ENCODE data around the gene AOPEP.
"Not testable (repeated sequence)": the region's sequence is repeated elsewhere in the genome, so short reads cannot be mapped to it uniquely, and the experiment has no call there.

The AOPEP gene

GRCh38 chr9:94826044-94826443 is 99.5 kb downstream of the AOPEP start:
- no peak for DNase-seq (ENCODE audit: low read depth, low spot score)
- no peak overlapping the region for H3K4me3 ChIP-seq (ENCODE audit: low read length)

- H3K4me3 ChIP-seq (ENCODE audit: low read length) = no peak overlapping the region
Measured at GRCh38 chr9:94826644-94827410, 100.3 kb downstream of the AOPEP start.

GRCh38 chr9:94827584-94828304 is 101.2 kb downstream of the AOPEP start:
- DNase-seq (ENCODE audit: low read depth, low spot score) = no peak
- H3K4me3 ChIP-seq (ENCODE audit: low read length) = no peak overlapping the region

More at GRCh38 chr9:94826644-94827410, 100.3 kb downstream of the AOPEP start:
- DNase-seq (ENCODE audit: low read depth, low spot score) = no peak

GRCh38 chr9:94829380-94830070 is 103.0 kb downstream of the AOPEP start:
- no peak overlapping the region for H3K4me3 ChIP-seq (ENCODE audit: low read length)
- no peak for DNase-seq (ENCODE audit: low read depth, low spot score)

- not testable (repeated sequence) for DNase-seq (ENCODE audit: low read depth, low spot score); H3K4me3 ChIP-seq (ENCODE audit: low read length)
Measured at GRCh38 chr9:94830071-94830604, 103.6 kb downstream of the AOPEP start.

- DNase-seq (ENCODE audit: low read depth, low spot score) = no peak
- no peak overlapping the region for H3K4me3 ChIP-seq (ENCODE audit: low read length)
Measured at GRCh38 chr9:94833802-94834201, 107.3 kb downstream of the AOPEP start.

DNA sequence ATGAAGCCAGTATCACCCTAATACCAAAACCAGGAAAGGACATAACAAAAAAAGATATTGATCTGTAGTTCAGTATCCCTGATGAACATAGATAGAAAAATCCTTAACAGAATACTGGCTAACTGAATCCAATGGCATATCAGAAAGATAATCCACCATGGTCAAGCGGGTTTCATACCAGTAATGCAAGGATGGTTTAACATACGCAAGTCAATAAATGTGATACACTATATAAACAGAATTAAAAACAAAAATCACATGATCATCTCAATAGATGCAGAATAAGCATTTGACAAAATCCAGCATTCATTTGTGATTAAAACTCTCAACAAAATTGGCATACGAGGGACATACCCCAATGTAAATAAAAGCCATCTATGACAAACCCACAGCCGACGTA is 110.9 kb downstream of the AOPEP start:
- H3K4me3 ChIP-seq (ENCODE audit: low read length) = no peak overlapping the region
- no peak for DNase-seq (ENCODE audit: low read depth, low spot score)

DNA sequence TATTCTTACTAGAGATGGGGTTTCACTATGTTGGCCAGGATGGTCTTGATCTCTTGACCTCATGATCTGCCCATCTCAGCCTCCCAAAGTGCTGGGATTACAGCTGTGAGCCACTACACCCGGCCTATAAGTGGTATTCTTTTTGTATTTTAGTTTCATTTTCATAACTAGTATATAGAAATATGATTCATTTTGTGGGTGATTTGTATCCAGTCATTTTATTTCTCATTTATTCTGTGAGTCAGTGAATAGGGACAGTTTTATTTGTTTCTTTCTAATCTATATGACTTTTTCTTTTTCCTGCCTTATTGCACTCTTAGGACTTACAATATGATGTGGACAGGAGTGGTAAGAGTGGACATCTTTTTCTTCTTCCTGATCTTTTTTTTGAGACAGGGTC is 112.9 kb downstream of the AOPEP start:
- H3K4me3 ChIP-seq (ENCODE audit: low read length) = no peak overlapping the region
- DNase-seq (ENCODE audit: low read depth, low spot score) = no peak

DNA sequence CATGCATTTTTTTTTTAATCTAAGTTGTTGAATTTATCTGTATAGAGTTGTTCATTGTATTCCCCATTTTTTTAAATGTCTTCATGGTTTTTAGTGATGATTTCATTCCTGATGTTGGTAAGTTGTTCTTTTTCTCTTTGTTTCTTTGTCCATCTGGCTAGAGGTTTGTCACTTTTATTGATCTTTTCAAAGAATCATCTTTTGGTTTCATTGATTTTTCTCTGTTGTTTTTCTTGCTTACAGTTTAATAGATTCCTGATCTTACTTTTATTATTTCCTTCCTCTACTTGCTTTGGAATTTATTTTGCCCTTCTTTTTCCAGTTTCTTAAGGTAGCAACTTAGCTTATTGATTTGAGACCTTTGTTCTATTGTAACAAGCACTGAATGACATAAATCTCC is 114.2 kb downstream of the AOPEP start:
- DNase-seq (ENCODE audit: low read depth, low spot score) = no peak
- no peak overlapping the region for H3K4me3 ChIP-seq (ENCODE audit: low read length)

- no peak overlapping the region for H3K4me3 ChIP-seq (ENCODE audit: low read length)
- DNase-seq (ENCODE audit: low read depth, low spot score) = no peak
Measured at GRCh38 chr9:94843134-94843533, 116.6 kb downstream of the AOPEP start.

DNA sequence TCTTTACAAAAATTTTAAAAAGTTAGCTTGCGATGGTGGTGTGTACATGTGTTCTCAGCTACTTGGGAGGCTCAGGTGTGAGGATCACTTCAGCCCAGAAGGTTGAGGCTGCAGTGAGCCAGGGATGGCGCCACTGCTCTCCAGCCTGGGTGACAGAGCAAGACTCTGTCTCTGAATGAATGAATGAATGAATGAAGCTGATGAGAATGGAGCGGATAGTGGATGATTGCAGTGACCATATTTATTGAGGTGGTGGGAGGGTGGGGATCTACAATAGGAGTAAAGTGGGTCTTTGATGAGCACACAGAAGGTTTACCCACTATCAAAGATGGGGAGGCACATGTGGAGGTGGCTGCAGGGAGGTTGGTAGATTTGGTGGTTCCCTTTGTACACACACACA is 120.2 kb downstream of the AOPEP start:
- DNase-seq (ENCODE audit: low read depth, low spot score) = no peak
- no peak overlapping the region for H3K4me3 ChIP-seq (ENCODE audit: low read length)

DNA sequence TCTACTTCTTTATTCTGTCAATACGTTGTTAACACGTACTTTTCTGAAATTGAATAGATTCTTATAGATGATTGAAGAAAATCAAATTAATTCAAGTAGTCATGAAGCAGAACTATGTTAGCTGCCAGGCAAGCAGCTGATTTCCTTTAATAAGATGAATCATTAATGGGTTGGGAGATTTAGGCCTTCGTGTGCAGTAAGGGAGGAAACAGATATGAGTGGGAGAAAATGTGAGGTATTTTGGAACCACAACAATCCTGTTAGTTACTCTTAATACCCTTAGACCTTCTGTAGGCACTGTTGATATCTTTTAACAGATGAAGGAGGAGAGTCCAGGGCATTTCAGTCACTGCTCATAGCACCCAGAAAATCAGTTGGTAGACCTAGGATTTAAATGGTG is 121.0 kb downstream of the AOPEP start:
- no peak for DNase-seq (ENCODE audit: low read depth, low spot score)
- no peak overlapping the region for H3K4me3 ChIP-seq (ENCODE audit: low read length)

- not testable (repeated sequence) for DNase-seq (ENCODE audit: low read depth, low spot score); H3K4me3 ChIP-seq (ENCODE audit: low read length)
Measured at GRCh38 chr9:94848791-94849190, 122.3 kb downstream of the AOPEP start.

DNA sequence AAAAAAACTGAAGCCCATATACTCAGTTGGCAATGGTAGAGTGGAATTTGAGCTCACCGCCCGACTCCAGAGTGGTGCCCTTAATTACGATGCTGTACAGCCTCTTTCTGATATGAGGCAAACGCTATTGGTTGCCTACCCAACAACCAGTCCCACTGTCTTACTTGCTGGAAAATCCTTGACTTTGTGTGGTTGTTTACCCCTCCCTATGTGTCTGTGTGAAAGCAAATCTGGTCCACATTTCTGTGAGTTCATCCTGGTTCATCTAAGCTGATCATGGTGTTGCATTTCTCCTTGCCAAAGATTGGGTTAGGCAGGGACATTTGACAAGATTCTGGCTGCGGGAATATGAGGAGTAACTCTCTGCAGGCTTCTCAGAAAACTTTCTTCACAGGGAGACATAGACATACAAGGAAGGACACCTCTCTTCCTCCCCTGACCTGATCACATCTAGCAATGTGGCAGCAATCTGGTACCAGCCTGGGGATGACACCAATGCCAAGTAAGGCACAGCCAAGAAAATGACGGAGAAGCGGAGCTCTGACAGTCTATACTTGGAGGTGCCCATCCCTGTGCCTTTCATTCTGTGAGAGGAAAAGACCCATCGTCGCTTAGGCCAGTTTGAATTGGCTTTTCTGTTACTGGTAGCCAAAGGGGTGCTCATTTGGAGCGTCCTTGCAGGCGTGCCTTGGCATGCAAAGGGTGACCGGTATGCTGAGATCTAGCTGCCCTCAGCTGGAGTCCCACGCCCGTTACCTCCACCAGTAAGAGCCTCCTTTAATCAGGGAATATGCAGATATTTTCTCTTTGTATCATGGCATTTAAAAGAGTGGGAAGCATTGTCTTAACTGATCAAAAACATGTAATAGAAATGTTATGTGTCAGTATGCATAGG is 124.3 kb downstream of the AOPEP start:
- H3K4me3 ChIP-seq (ENCODE audit: low read length) = no peak overlapping the region
- DNase-seq (ENCODE audit: low read depth, low spot score) = no peak

- H3K4me3 ChIP-seq (ENCODE audit: low read length) = no peak overlapping the region
- DNase-seq (ENCODE audit: low read depth, low spot score) = no peak
Measured at GRCh38 chr9:94851467-94851866, 125.0 kb downstream of the AOPEP start.

DNA sequence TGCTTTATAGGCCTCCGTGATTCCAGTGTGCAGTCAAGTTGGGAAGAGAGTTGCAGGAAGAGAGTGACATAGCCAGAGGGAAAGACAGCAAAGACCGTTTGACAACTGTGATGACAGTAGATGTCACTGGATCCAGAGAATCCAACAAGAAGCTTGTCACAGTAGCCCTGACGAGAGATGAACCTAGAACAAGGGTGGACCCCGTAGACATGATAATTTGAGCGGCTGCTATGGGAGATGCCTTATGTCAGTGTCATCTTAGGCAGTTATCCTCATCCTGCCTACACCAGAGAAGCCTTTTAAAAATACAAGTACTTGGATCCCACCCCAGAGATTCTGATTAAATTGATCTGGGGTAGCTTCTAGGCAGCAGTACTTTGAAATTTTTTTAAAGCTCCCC is 125.4 kb downstream of the AOPEP start:
- H3K4me3 ChIP-seq (ENCODE audit: low read length) = no peak overlapping the region
- DNase-seq (ENCODE audit: low read depth, low spot score) = no peak

DNA sequence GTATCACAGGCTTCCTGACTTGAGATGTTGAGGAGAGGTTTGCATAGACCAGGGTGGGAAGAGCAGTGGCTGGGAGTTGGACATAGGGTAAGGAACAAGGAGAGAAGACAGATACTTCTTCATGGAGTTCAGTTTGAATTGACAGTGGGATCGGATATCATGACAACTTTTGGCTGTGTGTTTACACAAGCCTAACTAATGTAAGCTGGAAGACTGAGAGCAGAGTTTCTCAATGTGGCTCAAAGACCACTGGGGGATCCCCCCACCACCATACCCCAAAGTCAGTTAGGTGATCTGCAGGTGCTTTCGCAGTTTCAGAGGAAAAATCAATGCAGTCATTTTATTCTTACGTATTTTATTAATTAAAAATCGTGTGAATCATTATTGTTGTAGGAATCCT is 125.9 kb downstream of the AOPEP start:
- H3K4me3 ChIP-seq (ENCODE audit: low read length) = no peak overlapping the region

GRCh38 chr9:94853887-94854286 is 127.4 kb downstream of the AOPEP start:
- no peak for DNase-seq (ENCODE audit: low read depth, low spot score)
- H3K4me3 ChIP-seq (ENCODE audit: low read length) = no peak overlapping the region

More for the DNA sequence above, 125.9 kb downstream of the AOPEP start:
- no peak for DNase-seq (ENCODE audit: low read depth, low spot score)

GRCh38 chr9:94855903-94856302 is 129.4 kb downstream of the AOPEP start:
- no peak for DNase-seq (ENCODE audit: low read depth, low spot score)
- H3K4me3 ChIP-seq (ENCODE audit: low read length) = no peak overlapping the region
